Esophagus muscularis mucosa (tissue), 4 donors: ENCODE data around the gene SLC23A2.

Source experiments
- CTCF ChIP-seq, 3 experiments: fragments of 200-600 bp in 2 of 3; fragments of 450-650 bp in 1 of 3; sonication (generic) in 2 of 3; IDR thresholded peaks; one replicate each; pipeline ENCODE4 v1.5.1; 2017 to 2019; ENCODE audit warnings: antibody characterized with exemption in 3 of 3, mild to moderate bottlenecking in 2 of 3, moderate library complexity in 1 of 3
- EP300 ChIP-seq: sonication (generic); formaldehyde crosslinking; IDR thresholded peaks from one replicate; pipeline ENCODE4 v1.6.1; 2017; ENCODE audit warnings: antibody characterized with exemption
- POLR2AphosphoS5 ChIP-seq, 2 donors: sonication (generic); formaldehyde crosslinking; IDR thresholded peaks; one replicate each; pipeline ENCODE4 v1.6.1; 2017; ENCODE audit warnings: antibody characterized with exemption in 2 of 2

- TF ChIP-seq POLR2AphosphoS5 (IDR thresholded peaks at IDR 0.05) (no peak), CTCF (IDR thresholded peaks at IDR 0.05) (no peak), EP300 (no peak)
Measured at GRCh38 chr20:4952229-4952628, 49.1 kb downstream of the SLC23A2 start.
